WTC11 (cell line): Measurements from ENCODE around the gene ZNF343. TPM values are rescaled to one million over a fixed set of nuclear protein-coding genes. Genes with fewer than 3 reads are reported as not detected.

Experiments used
- ATF1 ChIP-seq: sonication (generic); formaldehyde crosslinking; IDR thresholded peaks from 2 replicates; pipeline ENCODE4 v1.8.1; 2023; ENCODE audit warnings: mild to moderate bottlenecking, moderate library complexity, missing genetic modification reagents
- CREB1 ChIP-seq: sonication (generic); formaldehyde crosslinking; IDR thresholded peaks from 2 replicates; pipeline ENCODE4 v1.8.0; 2023; ENCODE audit warnings: mild to moderate bottlenecking, missing genetic modification reagents
- CREM ChIP-seq: sonication (generic); formaldehyde crosslinking; IDR thresholded peaks from 2 replicates; pipeline ENCODE4 v1.8.1; 2022; ENCODE audit warnings: mild to moderate bottlenecking, missing genetic modification reagents, moderate library complexity
- EMX1 ChIP-seq: fragments of 250-450 bp; sonication (Bioruptor Pico); IDR thresholded peaks from 2 replicates; pipeline ENCODE4 v1.8.0; 2021; ENCODE audit warnings: mild to moderate bottlenecking
- IRF2 ChIP-seq: sonication (generic); formaldehyde crosslinking; IDR thresholded peaks from 2 replicates; pipeline ENCODE4 v1.8.0; 2022; ENCODE audit warnings: low read depth, missing genetic modification reagents, borderline replicate concordance
- JAZF1 ChIP-seq: fragments of 250-450 bp; sonication (Bioruptor Pico); IDR thresholded peaks from 2 replicates; pipeline ENCODE4 v1.9.0; 2021; ENCODE audit warnings: moderate library complexity, mild to moderate bottlenecking, inconsistent platforms
- KAT7 ChIP-seq: sonication (generic); formaldehyde crosslinking; IDR thresholded peaks from 2 replicates; pipeline ENCODE4 v1.8.1; 2023; ENCODE audit warnings: missing genetic modification reagents, mild to moderate bottlenecking, borderline replicate concordance
- NR2C2 ChIP-seq: sonication (generic); formaldehyde crosslinking; IDR thresholded peaks from 2 replicates; pipeline ENCODE4 v1.8.0; 2022; ENCODE audit warnings: mild to moderate bottlenecking, missing genetic modification reagents
- PRRX2 ChIP-seq: fragments of 250-450 bp; sonication (Bioruptor Pico); IDR thresholded peaks from 2 replicates; pipeline ENCODE4 v1.8.0; 2021; ENCODE audit warnings: mild to moderate bottlenecking
- SP1 ChIP-seq: sonication (generic); formaldehyde crosslinking; conservative IDR thresholded peaks from 2 replicates; pipeline ENCODE4 v1.8.1; 2022; ENCODE audit warnings: missing genetic modification reagents
- ZNF396 ChIP-seq: fragments of 250-450 bp; sonication (Bioruptor Pico); IDR thresholded peaks from 2 replicates; pipeline ENCODE4 v1.8.0; 2021; ENCODE audit warnings: mild to moderate bottlenecking, moderate library complexity, borderline replicate concordance
- ZNF423 ChIP-seq: fragments of 250-450 bp; sonication (Bioruptor Pico); IDR thresholded peaks from 2 replicates; pipeline ENCODE4 v2.1.2; 2022; ENCODE audit warnings: mild to moderate bottlenecking, moderate library complexity
- total RNA-seq: library from RNA; stranded (reverse); gene quantifications from 3 replicates; pipeline ENCODE4 v1.2.3, GENCODE V29; 2021
- TF ChIP-seq, protein P1 (sequence below): fragments of 250-450 bp; sonication (Bioruptor Pico); IDR thresholded peaks from 2 replicates; pipeline ENCODE4 v1.9.0; 2021; ENCODE audit warnings: mild to moderate bottlenecking, borderline replicate concordance
- TF ChIP-seq, protein P2 (sequence below): sonication (generic); formaldehyde crosslinking; conservative IDR thresholded peaks from 2 replicates; pipeline ENCODE4 v1.8.1; 2022; ENCODE audit warnings: mild to moderate bottlenecking, missing genetic modification reagents
- TF ChIP-seq, protein P3 (sequence below): sonication (generic); formaldehyde crosslinking; IDR thresholded peaks from 2 replicates; pipeline ENCODE4 v1.8.1; 2022; ENCODE audit warnings: low read depth, mild to moderate bottlenecking, moderate library complexity, missing genetic modification reagents, borderline replicate concordance
- TF ChIP-seq, protein P4 (sequence below): sonication (generic); formaldehyde crosslinking; IDR thresholded peaks from 2 replicates; pipeline ENCODE4 v1.8.1; 2023; ENCODE audit warnings: mild to moderate bottlenecking, missing genetic modification reagents
- TF ChIP-seq, protein P5 (sequence below): sonication (generic); formaldehyde crosslinking; IDR thresholded peaks from 2 replicates; pipeline ENCODE4 v1.8.1; 2023; ENCODE audit warnings: mild to moderate bottlenecking, missing genetic modification reagents
- TF ChIP-seq, protein P6 (sequence below): sonication (generic); formaldehyde crosslinking; IDR thresholded peaks from 2 replicates; pipeline ENCODE4 v1.8.0; 2022; ENCODE audit warnings: mild to moderate bottlenecking, missing genetic modification reagents
- TF ChIP-seq, protein P7 (sequence below): fragments of 250-450 bp; sonication (Bioruptor Pico); IDR thresholded peaks from 2 replicates; pipeline ENCODE4 v1.9.0; 2021; ENCODE audit warnings: mild to moderate bottlenecking
- TF ChIP-seq, protein P8 (sequence below): fragments of 250-450 bp; sonication (Bioruptor Pico); IDR thresholded peaks from 2 replicates; pipeline ENCODE4 v1.9.0; 2021; ENCODE audit warnings: moderate library complexity, mild to moderate bottlenecking, inconsistent platforms, borderline replicate concordance
- TF ChIP-seq, protein P9 (sequence below): fragments of 250-450 bp; sonication (Bioruptor Pico); IDR thresholded peaks from 2 replicates; pipeline ENCODE4 v1.9.0; 2021; ENCODE audit warnings: mild to moderate bottlenecking

Gene ZNF343
- total RNA-seq, 1 experiment from 2014 or later: 7.6 TPM

DNA sequence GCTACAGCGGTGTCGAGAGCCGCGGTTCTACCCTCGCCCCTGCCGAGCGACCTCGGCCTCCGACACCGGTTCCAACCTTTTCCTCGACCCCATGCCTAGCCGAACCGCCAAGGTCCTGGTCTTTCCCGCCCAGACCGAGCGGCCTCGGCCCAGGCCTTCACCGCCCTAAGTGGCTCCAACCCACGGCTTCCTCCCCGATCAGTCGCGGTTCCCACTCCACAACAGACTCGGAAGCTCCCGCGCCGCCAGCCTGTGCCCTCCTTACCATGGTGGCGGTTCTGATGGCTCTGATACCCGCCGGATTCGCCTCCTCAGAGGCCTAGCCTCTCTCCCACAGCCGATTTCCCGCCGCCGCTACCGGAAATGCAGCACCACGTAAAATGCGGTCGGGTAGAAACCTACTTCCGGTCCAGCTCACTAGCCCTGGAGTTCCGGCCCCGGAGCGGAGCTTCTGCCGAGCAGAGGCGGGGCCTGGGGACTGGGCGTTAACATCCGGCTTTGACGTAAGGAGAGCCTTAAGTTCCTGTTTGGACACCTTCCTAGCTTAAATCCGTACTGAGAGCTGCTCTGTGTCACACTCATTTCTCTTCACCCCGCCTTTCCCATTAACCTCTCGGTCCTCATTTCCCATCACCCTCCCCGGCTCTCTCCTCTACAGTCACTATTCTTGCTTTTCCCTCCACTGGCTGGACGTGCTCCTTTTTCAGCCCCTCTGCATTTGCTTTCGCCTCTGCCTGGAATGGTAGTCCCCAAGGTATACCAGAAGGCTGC is 38.1 kb downstream of the ZNF343 start, which contains the start of gene SNRPB (continued):
- TF ChIP-seq, protein P1, sequence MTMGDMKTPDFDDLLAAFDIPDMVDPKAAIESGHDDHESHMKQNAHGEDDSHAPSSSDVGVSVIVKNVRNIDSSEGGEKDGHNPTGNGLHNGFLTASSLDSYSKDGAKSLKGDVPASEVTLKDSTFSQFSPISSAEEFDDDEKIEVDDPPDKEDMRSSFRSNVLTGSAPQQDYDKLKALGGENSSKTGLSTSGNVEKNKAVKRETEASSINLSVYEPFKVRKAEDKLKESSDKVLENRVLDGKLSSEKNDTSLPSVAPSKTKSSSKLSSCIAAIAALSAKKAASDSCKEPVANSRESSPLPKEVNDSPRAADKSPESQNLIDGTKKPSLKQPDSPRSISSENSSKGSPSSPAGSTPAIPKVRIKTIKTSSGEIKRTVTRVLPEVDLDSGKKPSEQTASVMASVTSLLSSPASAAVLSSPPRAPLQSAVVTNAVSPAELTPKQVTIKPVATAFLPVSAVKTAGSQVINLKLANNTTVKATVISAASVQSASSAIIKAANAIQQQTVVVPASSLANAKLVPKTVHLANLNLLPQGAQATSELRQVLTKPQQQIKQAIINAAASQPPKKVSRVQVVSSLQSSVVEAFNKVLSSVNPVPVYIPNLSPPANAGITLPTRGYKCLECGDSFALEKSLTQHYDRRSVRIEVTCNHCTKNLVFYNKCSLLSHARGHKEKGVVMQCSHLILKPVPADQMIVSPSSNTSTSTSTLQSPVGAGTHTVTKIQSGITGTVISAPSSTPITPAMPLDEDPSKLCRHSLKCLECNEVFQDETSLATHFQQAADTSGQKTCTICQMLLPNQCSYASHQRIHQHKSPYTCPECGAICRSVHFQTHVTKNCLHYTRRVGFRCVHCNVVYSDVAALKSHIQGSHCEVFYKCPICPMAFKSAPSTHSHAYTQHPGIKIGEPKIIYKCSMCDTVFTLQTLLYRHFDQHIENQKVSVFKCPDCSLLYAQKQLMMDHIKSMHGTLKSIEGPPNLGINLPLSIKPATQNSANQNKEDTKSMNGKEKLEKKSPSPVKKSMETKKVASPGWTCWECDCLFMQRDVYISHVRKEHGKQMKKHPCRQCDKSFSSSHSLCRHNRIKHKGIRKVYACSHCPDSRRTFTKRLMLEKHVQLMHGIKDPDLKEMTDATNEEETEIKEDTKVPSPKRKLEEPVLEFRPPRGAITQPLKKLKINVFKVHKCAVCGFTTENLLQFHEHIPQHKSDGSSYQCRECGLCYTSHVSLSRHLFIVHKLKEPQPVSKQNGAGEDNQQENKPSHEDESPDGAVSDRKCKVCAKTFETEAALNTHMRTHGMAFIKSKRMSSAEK (CRISPR knock-in tag): no peak; the same call in 1 of the 2 replicates
- TF ChIP-seq CREM (CRISPR knock-in tag) (no peak; the same call in 1 of the 2 replicates), ATF1 (CRISPR knock-in tag) (0 out of 2 replicates have a peak, but pooled peaks have one; percentile 63), SP1 (peak; percentile 97), IRF2 (CRISPR knock-in tag) (no peak), PRRX2 (no peak), CREB1 (CRISPR knock-in tag) (no peak), KAT7 (CRISPR knock-in tag) (peak; percentile 74; the same call in 1 of the 2 replicates), ZNF423 (CRISPR knock-in tag) (no peak), NR2C2 (CRISPR knock-in tag) (no peak), ZNF396 (CRISPR knock-in tag) (no peak), JAZF1 (CRISPR knock-in tag) (no peak), EMX1 (CRISPR knock-in tag) (no peak; the same call in 1 of the 2 replicates)
- TF ChIP-seq, protein P2, sequence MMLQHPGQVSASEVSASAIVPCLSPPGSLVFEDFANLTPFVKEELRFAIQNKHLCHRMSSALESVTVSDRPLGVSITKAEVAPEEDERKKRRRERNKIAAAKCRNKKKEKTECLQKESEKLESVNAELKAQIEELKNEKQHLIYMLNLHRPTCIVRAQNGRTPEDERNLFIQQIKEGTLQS (CRISPR knock-in tag): 0 out of 2 replicates have a peak, but pooled peaks have one; percentile 35
- TF ChIP-seq, protein P3, sequence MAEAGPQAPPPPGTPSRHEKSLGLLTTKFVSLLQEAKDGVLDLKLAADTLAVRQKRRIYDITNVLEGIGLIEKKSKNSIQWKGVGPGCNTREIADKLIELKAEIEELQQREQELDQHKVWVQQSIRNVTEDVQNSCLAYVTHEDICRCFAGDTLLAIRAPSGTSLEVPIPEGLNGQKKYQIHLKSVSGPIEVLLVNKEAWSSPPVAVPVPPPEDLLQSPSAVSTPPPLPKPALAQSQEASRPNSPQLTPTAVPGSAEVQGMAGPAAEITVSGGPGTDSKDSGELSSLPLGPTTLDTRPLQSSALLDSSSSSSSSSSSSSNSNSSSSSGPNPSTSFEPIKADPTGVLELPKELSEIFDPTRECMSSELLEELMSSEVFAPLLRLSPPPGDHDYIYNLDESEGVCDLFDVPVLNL (CRISPR knock-in tag): peak; percentile 98
- TF ChIP-seq, protein P4, sequence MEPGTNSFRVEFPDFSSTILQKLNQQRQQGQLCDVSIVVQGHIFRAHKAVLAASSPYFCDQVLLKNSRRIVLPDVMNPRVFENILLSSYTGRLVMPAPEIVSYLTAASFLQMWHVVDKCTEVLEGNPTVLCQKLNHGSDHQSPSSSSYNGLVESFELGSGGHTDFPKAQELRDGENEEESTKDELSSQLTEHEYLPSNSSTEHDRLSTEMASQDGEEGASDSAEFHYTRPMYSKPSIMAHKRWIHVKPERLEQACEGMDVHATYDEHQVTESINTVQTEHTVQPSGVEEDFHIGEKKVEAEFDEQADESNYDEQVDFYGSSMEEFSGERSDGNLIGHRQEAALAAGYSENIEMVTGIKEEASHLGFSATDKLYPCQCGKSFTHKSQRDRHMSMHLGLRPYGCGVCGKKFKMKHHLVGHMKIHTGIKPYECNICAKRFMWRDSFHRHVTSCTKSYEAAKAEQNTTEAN (CRISPR knock-in tag): 0 out of 2 replicates have a peak, but pooled peaks have one; percentile 42
- TF ChIP-seq, protein P5, sequence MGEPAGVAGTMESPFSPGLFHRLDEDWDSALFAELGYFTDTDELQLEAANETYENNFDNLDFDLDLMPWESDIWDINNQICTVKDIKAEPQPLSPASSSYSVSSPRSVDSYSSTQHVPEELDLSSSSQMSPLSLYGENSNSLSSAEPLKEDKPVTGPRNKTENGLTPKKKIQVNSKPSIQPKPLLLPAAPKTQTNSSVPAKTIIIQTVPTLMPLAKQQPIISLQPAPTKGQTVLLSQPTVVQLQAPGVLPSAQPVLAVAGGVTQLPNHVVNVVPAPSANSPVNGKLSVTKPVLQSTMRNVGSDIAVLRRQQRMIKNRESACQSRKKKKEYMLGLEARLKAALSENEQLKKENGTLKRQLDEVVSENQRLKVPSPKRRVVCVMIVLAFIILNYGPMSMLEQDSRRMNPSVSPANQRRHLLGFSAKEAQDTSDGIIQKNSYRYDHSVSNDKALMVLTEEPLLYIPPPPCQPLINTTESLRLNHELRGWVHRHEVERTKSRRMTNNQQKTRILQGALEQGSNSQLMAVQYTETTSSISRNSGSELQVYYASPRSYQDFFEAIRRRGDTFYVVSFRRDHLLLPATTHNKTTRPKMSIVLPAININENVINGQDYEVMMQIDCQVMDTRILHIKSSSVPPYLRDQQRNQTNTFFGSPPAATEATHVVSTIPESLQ: no peak
- TF ChIP-seq, protein P6, sequence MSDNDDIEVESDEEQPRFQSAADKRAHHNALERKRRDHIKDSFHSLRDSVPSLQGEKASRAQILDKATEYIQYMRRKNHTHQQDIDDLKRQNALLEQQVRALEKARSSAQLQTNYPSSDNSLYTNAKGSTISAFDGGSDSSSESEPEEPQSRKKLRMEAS (CRISPR knock-in tag): peak; percentile 92
- TF ChIP-seq, protein P7, sequence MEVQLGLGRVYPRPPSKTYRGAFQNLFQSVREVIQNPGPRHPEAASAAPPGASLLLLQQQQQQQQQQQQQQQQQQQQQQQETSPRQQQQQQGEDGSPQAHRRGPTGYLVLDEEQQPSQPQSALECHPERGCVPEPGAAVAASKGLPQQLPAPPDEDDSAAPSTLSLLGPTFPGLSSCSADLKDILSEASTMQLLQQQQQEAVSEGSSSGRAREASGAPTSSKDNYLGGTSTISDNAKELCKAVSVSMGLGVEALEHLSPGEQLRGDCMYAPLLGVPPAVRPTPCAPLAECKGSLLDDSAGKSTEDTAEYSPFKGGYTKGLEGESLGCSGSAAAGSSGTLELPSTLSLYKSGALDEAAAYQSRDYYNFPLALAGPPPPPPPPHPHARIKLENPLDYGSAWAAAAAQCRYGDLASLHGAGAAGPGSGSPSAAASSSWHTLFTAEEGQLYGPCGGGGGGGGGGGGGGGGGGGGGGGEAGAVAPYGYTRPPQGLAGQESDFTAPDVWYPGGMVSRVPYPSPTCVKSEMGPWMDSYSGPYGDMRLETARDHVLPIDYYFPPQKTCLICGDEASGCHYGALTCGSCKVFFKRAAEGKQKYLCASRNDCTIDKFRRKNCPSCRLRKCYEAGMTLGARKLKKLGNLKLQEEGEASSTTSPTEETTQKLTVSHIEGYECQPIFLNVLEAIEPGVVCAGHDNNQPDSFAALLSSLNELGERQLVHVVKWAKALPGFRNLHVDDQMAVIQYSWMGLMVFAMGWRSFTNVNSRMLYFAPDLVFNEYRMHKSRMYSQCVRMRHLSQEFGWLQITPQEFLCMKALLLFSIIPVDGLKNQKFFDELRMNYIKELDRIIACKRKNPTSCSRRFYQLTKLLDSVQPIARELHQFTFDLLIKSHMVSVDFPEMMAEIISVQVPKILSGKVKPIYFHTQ (CRISPR knock-in tag): no peak
- TF ChIP-seq, protein P8, sequence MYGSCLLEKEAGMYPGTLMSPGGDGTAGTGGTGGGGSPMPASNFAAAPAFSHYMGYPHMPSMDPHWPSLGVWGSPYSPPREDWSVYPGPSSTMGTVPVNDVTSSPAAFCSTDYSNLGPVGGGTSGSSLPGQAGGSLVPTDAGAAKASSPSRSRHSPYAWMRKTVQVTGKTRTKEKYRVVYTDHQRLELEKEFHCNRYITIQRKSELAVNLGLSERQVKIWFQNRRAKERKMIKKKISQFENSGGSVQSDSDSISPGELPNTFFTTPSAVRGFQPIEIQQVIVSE: no peak
- TF ChIP-seq, protein P9, sequence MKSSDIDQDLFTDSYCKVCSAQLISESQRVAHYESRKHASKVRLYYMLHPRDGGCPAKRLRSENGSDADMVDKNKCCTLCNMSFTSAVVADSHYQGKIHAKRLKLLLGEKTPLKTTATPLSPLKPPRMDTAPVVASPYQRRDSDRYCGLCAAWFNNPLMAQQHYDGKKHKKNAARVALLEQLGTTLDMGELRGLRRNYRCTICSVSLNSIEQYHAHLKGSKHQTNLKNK (CRISPR knock-in tag): no peak
